ENCODE data around the gene NTN1.

NTN1 gene

DNA sequence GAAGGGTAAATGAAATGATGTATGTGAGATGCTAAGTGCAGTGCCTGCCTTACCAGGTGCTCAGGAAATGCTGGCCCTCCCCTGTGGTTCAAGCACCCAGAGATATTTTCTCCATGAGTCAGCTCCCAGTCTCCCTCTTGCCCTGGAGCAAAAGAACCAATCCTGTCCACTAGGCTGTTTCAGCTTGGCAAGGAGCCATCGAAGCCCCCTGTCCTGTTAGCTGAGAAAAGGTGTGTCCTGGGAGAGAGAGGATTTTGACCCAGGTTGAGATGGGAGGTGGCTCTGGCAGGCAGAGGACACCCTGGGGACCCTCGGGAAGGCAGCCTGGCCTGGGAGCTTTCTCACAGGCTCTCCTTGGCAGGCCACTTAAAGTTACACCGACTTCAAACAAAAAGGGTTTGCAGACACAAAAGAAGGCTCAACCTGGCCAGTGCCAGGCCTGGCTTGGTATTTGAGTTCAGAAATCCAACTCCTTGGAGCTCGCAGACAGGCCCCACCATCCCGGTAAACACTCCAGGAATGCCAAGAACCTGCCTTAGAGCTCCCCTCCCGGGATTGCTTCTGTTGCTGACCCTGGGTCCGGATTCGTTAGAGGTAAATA, 29.6 kb downstream of the NTN1 start:
- no peak overlapping the region for H3K4me3 Mint-ChIP-seq
- H3K4me1 Mint-ChIP-seq = no peaks in the 10 kb centered on the region
- no peaks in the 10 kb centered on the region for H3K9me3 Mint-ChIP-seq
- H3K27me3 Mint-ChIP-seq = peaks cover 16% of the 10 kb centered on the region
- DNase-seq (no peak), ATAC-seq (no peak)
- no peak overlapping the region for H3K27ac Mint-ChIP-seq

DNA sequence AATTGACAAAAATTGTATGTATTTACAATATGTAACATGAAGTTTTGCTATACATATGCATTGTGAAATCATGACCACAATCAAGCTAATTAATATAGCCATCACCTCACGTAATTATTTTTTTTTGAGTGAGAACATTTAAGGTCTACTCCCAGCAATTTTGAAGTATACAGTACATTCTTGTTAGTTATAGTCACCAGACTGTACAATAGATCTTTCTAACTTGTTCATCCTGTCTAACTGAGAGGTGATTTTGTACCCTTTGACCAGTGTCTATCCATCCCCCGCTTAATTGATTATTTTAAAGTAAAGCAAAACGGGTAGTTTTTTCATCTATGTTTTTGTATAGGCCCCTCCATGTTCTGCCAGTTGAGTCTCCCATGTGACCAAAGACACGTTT, 30.3 kb downstream of the NTN1 start:
- H3K4me1 Mint-ChIP-seq = no peaks in the 10 kb centered on the region
- ATAC-seq = no peak
- no peak overlapping the region for H3K4me3 Mint-ChIP-seq

DNA sequence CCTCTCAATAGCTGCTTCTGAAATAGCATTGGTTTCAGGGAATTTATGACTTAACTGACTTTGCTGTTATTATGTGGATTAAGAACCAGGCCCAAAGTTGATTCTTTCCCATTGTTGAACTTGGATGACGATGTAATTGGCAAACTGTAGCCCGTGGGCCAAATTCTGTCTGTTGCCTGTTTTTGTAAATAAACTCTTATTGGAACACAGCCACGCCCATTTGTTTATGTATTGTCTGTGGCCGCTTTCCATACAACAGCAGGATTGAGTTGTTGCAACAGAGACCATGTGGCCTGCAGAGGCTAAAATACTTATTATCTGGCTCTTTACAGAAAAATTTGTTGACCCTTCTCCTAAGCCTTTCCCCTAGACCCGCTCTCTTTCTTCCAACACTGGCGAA, 31.6 kb downstream of the NTN1 start:
- Mint-ChIP-seq H3K4me3 (no peak overlapping the region), H3K4me1 (no peaks in the 10 kb centered on the region), H3K9me3 (no peaks in the 10 kb centered on the region), H3K27me3 (peaks cover 17% of the 10 kb centered on the region), H3K27ac (no peak overlapping the region)
- ATAC-seq = no peak
- DNase-seq = no peak

More for the DNA sequence above, 30.3 kb downstream of the NTN1 start:
- no peak for DNase-seq
- H3K27me3 Mint-ChIP-seq = peaks cover 15% of the 10 kb centered on the region
- H3K27ac Mint-ChIP-seq = no peak overlapping the region
- no peaks in the 10 kb centered on the region for H3K9me3 Mint-ChIP-seq

DNA sequence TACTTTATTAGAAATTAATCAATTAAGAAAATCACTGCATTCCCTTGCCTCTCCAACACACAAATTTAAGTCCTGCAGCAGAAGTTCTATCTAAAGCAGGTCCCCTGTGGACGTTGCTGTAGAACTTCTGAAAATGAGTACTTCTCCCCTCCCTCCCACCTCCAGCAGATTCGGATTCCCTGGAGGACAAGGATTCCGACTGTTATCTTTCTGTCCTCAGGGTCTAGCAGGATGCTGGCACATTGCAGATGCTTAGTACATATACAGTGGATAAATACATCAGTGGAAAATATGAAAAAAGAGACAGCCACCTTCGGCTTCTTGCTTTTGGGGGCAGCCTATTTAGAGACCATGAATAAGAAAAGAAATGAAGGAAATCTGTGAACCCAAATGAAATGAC, 32.1 kb downstream of the NTN1 start:
- Mint-ChIP-seq H3K27me3 (peaks cover 17% of the 10 kb centered on the region), H3K4me1 (no peaks in the 10 kb centered on the region), H3K4me3 (no peak overlapping the region), H3K27ac (no peak overlapping the region), H3K9me3 (no peaks in the 10 kb centered on the region)
- DNase-seq = no peak
- ATAC-seq = no peak

DNA sequence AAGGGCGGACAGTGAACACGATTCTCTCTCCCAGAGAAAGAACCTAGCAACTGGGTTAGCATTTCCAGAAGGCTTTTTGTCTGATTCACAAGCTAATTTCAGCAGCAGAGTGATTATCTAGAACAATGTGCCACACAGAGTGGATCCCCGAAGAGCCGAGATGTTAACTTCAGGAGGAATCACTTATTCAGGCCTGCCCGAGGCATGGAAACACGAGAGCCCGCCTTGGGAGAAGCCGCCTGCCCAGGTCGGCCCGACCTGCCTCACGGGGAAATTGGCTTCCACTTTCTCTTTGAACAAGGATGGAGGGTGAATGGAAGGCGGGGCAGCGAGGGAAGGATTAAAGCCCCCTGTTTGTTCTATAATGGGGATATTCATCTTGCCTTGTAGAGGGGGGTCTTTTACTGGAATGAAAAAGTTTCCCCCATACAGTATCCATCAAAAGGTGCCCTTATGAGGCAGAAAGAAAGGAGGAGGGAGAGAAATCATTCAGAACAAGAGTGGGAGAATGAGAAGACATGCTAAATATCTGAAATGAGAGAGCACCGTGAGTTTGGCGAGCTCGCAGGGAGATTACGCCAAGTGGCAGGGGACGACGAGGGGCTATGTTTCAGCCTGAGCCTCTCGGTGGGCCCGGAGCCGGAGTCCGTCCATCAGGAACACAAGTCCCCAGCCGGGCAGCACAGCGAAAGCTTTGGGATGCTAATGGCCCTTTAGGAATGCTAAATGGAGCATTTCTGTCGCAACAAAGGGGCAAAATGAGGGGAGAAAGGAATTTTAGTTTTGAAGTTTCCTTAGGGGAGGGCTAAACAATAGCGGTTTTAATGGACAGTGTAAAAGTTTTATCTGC, 33.0 kb downstream of the NTN1 start:
- no peak for ATAC-seq
- no peak for DNase-seq
- Mint-ChIP-seq H3K4me3 (no peak overlapping the region), H3K27me3 (peaks cover 17% of the 10 kb centered on the region), H3K4me1 (no peaks in the 10 kb centered on the region), H3K9me3 (no peaks in the 10 kb centered on the region), H3K27ac (peak overlapping the region in 1 of 2 donors; percentile 71)

DNA sequence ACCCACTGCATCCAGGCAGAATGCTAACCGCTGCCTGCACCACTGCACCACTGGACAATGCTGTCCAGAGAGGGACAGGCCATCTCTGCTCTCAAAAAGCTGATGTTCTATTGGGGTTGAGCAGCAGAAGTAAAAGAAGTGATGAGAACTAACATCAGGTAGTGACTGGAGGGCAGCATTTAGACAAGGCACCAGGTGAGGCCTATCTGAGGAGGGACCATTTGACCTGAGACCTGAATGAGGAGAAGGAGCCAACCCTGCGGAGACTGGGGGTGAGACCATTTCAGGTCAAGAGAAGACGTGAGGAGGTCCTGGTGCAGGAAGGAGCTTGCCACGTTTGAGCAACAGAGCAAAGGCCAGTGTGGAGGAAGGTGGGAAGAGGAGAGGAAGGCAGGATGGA, 34.0 kb downstream of the NTN1 start:
- H3K27me3 Mint-ChIP-seq = peaks cover 17% of the 10 kb centered on the region
- H3K4me1 Mint-ChIP-seq = no peaks in the 10 kb centered on the region
- no peak overlapping the region for H3K4me3 Mint-ChIP-seq
- H3K9me3 Mint-ChIP-seq = no peaks in the 10 kb centered on the region
- ATAC-seq = no peak
- no peak for DNase-seq
- no peak overlapping the region for H3K27ac Mint-ChIP-seq

DNA sequence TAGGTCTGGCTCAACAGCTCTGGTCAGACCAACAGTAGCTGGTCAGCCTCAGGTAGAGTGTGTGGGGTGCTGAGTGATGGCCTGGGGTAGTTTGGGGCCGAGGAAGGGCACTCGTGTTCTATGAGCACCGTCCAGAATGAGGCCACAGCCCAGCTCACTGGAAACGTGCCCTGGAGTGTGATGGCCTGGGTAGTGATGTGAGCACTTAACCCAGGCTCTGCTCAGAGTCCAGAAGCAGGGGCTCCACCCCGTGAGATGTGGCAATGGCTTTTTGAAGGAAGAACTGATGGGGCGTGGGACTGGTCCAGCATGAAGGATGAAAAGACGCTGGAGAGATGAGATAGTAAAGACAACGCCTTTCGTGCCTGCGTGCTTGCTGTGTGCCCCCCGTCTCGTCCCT, 35.3 kb downstream of the NTN1 start:
- DNase-seq (no peak), ATAC-seq (no peak)
- Mint-ChIP-seq H3K27ac (no peak overlapping the region), H3K27me3 (peaks cover 17% of the 10 kb centered on the region), H3K4me3 (no peak overlapping the region), H3K4me1 (no peaks in the 10 kb centered on the region), H3K9me3 (no peaks in the 10 kb centered on the region)

DNA sequence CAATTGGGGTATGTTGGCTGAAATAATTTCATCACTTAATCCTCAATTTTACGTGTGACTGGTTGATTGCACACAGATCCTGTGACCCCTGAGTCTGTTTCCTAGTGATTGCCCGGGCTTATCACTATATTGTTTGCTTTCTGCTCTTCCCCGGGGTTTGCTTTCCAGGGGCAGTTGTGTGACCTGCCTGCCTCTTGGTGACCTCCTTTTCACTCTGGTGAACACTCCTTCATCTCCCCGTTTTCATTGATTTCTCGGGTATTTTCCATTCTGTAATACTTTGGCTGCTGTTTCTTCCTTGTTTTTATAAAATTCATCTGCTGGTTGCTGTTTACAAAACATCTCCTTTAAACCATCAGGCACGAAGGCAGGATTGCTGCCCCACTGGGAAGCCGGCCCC, 36.0 kb downstream of the NTN1 start:
- Mint-ChIP-seq H3K9me3 (no peaks in the 10 kb centered on the region), H3K27me3 (peaks cover 17% of the 10 kb centered on the region), H3K4me1 (no peaks in the 10 kb centered on the region), H3K27ac (peak overlapping the region in 1 of 2 donors; percentile 3), H3K4me3 (no peak overlapping the region)
- DNase-seq = no peak
- no peak for ATAC-seq

DNA sequence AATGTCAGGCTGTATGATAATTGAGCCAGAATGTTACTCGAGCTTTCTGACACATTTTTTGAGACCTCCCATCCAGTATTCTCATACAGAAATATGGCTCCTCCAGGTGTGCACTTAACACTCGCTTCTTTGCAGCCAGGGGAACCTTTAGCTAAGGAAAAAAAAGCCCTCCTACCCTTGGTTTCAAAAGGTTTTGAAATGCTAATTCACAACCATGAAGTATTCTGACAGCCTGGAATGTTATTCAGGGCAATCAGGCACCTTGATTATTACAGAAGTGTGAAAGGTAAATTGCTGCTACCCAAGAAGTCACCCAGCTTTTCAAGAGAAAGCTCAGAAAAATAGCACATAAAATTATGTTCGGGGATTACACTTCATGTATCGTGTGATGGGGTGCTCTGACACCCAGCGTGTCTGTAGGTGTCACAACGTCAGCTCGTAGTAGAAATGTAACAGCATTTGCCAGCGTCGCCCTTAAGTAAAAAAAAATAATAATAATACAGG, 41.1 kb downstream of the NTN1 start:
- Mint-ChIP-seq H3K9me3 (no peaks in the 10 kb centered on the region), H3K27me3 (peaks cover 8% of the 10 kb centered on the region), H3K4me3 (no peak overlapping the region), H3K4me1 (no peaks in the 10 kb centered on the region), H3K27ac (no peak overlapping the region)
- ATAC-seq (no peak), DNase-seq (no peak)

DNA sequence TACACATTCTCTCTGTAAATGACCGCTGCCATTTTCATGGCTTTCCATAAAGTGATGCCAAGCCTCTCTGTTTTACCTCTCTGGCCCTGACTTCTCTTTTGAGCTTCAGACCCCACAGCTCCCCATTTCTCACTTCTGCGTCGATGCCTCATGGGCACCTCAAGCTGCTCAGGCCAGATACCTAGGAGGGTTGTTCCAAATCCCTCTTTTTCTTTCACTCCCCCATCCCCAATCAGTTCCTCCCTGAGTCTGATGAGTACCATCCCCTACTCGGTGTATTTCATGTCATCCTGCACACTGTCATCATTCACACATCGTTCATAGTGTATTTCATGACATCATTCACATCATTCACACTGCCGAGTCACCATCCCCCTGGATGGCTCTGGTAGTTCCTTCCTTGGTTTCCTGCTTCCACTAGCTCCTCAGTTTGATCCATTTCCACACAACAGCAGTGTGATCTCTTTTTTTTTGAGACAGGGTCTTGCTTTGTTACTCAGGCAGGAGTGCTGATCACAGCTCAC, 43.1 kb downstream of the NTN1 start:
- H3K4me1 Mint-ChIP-seq = no peaks in the 10 kb centered on the region
- H3K9me3 Mint-ChIP-seq = no peaks in the 10 kb centered on the region
- no peak overlapping the region for H3K27ac Mint-ChIP-seq
- ATAC-seq (no peak), DNase-seq (no peak)
- no peak overlapping the region for H3K4me3 Mint-ChIP-seq
- peaks cover 8% of the 10 kb centered on the region for H3K27me3 Mint-ChIP-seq

DNA sequence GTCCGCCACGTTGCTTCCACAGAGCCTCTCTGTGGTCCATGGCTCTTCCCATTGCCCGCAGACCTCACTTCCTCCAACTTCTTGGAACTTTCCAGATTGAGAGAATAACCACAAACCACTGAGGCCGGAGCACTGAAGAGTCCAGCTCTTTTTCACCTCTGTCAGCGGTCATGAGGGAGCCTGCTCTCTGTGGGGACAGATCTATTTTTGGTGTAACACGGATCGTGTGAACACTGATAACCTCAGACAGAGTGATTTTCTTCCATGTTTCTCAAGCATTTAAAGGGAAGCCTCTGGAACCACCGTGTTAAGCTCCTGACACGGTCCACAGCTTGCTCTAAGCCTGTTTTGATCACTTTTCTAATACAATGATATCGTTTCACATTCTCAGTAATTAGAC, 49.7 kb downstream of the NTN1 start:
- DNase-seq (no peak), ATAC-seq (no peak)
- no peak overlapping the region for H3K27ac Mint-ChIP-seq
- no peaks in the 10 kb centered on the region for H3K4me1 Mint-ChIP-seq
- H3K4me3 Mint-ChIP-seq = no peak overlapping the region
- no peaks in the 10 kb centered on the region for H3K27me3 Mint-ChIP-seq
- H3K9me3 Mint-ChIP-seq = no peaks in the 10 kb centered on the region

DNA sequence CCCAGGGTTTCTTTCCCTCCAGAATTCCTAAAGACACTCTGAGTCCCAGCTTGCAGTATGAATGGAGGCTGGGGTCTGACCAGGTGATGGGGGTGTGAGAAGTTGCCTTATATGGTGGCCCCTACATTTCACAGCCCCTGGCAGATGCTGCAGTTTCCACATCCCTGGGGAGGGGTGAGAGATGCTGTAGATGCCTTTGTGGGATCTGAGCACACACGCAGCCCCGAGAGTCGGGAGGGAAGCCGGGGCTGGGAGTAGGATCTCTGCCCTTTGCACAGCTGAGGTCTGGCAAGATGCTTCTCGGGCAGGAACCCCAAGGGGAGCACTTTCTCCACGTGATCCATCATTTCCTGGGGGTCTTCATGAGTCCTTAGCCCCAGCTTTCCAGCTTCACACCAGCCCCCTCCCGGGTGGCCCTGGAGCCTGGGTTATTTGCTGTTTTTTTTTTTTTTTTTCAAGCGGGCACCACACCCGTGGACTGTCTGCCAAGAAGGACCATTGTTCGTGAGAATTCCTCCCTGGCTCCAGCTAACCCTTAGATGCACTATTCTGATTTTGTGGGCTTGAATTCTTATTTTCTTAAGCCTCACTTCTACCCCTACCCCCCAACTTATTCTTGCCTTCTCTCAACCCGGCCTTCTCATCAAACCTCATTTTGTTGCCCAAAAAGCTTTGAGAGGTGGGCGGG, 50.6 kb downstream of the NTN1 start:
- no peak overlapping the region for H3K27ac Mint-ChIP-seq
- ATAC-seq = no peak
- H3K9me3 Mint-ChIP-seq = no peaks in the 10 kb centered on the region
- no peaks in the 10 kb centered on the region for H3K27me3 Mint-ChIP-seq
- no peak overlapping the region for H3K4me3 Mint-ChIP-seq
- DNase-seq = no peak
- H3K4me1 Mint-ChIP-seq = no peaks in the 10 kb centered on the region

DNA sequence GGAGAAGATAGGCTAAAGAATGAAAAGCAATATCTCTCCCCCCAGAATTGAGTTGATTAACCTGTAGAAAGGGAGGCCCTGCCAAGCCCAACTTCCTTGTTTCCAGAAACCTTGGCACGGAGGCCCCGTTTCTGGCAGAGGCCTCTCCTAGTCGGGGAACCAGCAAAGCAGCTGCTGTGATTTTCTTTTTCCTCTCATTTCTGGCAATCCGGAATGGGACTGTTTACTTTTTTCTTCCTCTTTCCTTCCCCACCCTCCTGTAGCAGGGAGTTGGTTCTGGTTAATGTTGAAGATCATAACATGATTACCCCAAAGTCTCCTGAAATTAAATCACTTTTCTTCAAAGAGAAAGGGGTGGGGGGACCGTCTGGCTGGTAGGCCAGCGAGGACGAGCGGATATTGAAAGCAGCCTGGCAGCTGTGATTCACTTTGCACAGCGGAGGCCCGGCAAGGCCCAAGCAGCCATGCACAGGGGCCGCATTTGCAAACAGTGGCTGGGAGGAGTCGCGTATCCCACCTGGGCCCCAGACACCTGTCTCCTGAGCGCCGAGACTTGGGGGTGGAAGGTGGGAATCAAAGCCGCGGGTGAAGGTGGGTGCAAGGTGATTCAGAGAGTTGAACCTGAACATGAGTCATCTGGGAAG, 51.5 kb downstream of the NTN1 start:
- Mint-ChIP-seq H3K4me3 (no peak overlapping the region), H3K27me3 (no peaks in the 10 kb centered on the region), H3K4me1 (no peaks in the 10 kb centered on the region), H3K9me3 (no peaks in the 10 kb centered on the region), H3K27ac (no peak overlapping the region)
- DNase-seq = no peak
- ATAC-seq = no peak

DNA sequence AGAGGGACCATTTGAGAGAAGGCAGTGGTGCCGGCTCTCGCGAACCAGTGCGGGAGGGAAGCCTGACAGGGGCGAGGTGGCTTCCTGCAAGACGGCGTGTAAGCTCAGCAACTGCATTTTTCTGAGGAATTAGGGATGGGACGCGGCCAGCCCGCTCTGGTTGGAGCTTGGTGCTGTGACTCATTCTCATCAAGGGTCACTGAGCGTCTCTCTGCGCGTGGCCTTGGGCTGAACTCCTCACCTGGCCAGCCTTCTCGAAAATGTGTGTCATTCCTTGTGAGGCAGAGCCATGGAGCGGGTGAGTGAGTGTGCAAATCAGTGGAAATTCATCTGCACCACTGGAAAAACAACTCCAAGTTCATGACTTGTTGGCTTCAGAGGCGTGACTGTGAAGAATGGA, 52.8 kb downstream of the NTN1 start:
- H3K27me3 Mint-ChIP-seq = no peaks in the 10 kb centered on the region
- no peak overlapping the region for H3K4me3 Mint-ChIP-seq
- ATAC-seq (no peak), DNase-seq (no peak)
- H3K4me1 Mint-ChIP-seq = peaks cover 13% of the 10 kb centered on the region
- no peak overlapping the region for H3K27ac Mint-ChIP-seq
- peaks cover 0 to 11% of the 10 kb centered on the region in 2 donors for H3K9me3 Mint-ChIP-seq

DNA sequence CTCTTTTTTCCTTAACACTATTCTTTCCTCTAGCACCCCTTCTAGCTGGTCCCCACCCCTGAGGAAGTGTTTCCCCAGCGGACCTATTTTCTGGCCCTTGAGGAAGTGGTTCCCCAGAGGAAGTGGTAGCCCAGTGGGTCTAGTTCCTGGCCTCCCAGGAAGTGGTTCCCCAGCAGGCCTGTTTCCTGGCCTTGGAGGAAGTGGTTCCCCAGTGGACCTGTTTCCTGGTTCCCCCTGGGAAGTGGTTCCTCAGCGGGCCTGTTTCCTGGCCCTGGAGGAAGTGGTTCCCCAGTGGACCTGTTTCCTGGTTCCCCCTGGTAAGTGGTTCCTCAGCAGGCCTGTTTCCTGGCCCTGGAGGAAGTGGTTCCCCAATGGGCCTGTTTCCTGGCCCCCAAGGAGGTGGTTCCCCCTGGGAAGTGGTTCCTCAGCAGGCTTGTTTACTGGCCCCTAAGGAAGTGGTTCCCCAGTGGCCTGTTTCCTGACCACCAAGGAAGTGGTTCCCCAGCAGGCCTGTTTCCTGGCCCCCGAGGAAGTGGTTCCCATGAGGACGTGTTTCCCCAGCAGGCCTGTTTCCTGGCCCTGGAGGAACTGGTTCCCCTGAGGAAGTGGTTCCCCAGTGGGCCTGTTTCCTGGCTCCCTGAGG, 58.3 kb downstream of the NTN1 start:
- no peak overlapping the region for H3K4me3 Mint-ChIP-seq
- DNase-seq = peak in 1 of 2 donors; percentile 18
- peaks cover 21% of the 10 kb centered on the region for H3K4me1 Mint-ChIP-seq
- H3K27me3 Mint-ChIP-seq = no peaks in the 10 kb centered on the region
- peaks cover 9 to 21% of the 10 kb centered on the region in 2 donors for H3K9me3 Mint-ChIP-seq
- no peak overlapping the region for H3K27ac Mint-ChIP-seq
- ATAC-seq = peak; percentile 23
